ENCODE data around the gene IMPACT. TPM values are rescaled to one million over a fixed set of nuclear protein-coding genes. Genes with fewer than 3 reads are reported as not detected.

Gene IMPACT, protein sequence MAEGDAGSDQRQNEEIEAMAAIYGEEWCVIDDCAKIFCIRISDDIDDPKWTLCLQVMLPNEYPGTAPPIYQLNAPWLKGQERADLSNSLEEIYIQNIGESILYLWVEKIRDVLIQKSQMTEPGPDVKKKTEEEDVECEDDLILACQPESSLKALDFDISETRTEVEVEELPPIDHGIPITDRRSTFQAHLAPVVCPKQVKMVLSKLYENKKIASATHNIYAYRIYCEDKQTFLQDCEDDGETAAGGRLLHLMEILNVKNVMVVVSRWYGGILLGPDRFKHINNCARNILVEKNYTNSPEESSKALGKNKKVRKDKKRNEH
- polyA plus RNA-seq = 10 to 100 TPM in 2 of 3 donors, 1 to 10 TPM in 1; 9.3 to 12.9 (median 11.1) TPM

DNA sequence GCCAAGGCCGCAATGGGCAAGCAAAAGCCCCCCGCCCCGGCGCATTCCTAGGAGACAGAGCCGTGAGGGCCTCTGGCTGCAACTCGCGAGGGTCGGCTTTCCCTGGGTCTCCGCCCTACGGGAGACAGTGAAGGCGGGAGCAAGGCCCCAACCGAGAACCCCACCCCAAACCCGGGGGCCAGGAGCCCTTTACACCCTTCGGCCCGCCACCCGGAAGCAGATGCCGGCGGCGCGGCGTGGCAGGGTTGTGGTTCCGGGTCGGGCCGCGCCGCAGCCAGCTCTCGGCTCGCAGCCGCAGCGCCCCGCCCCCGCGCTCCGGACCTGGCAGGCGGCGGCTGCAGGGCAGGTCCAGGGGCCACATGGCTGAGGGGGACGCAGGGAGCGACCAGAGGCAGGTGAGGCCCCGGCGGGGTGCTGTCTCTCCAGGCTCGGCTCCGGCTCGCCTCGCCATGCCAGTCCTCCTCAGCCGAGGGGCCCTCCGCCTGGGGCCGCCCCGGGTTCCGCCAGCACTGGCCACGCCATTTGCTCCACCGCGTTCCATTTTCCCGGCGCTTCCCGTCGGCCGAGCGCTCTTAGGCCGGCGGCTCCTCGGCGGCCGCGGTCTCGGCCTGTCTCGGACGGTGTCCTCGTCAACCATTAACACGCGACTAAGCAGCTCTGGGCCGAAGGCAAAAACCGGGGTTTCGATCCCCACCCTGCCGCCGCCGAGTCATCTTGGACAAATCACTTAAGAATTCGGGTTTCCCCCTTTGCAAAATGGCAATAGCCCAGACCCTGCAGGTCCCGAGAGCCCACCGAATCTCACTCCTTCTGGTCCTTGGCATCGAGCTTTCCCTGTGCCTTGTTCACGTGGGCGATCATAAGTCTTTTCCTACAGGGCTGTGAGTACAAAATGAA lies at the start of gene IMPACT:
TSS of gene IMPACT (plus strand) at position 273 of the 897 bp plus-strand sequence. CDS start at position 360, 87 bp downstream.
- peaks cover 0 to 11% (median 3%) of the 10 kb centered on the region in 3 donors for H3K27me3 Mint-ChIP-seq (ENCODE audit: low read depth in 3 of 3)
- peaks cover 0 to 18% (median 6%) of the 10 kb centered on the region in 6 donors for H3K9me3 Mint-ChIP-seq
- peaks cover 6 to 19% (median 14%) of the 10 kb centered on the region in 3 donors for H3K36me3 Mint-ChIP-seq
- DNase-seq = peak; percentile 70 to 82 (median 79)
- H3K4me1 Mint-ChIP-seq = peaks cover 22 to 24% of the 10 kb centered on the region in 2 donors
- H3K4me3 Mint-ChIP-seq = peak within 1 kb of the TSS; percentile 85 to 92 (median 91)
- H3K27ac Mint-ChIP-seq = peak within 1 kb of the TSS; percentile 41 to 87 (median 76)

DNA sequence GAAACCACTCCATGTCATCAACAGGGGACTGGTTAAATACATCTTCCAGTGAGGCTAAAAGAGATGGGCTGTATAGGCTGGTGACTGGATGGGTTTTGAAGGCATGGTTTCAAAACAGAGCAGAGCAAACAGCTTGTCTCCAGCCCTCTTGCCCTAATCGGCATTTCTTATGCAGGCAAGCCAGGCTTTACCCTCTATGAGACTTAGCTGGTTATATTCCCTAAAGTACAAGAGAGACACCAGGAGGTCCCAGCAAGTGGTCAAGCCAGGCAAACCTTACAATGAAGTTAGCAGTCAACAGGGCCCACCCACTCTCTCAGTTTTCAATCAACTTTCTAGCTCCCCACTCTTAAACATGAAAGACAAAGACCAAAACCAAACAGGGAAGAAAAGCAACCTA lies 47.9 kb upstream of the IMPACT start:
- Mint-ChIP-seq H3K4me3 (no peak overlapping the region), H3K27me3 (ENCODE audit: low read depth in 3 of 3) (peaks cover 0 to 3% (median 0%) of the 10 kb centered on the region in 3 donors), H3K9me3 (no peaks in the 10 kb centered on the region), H3K36me3 (no peaks in the 10 kb centered on the region), H3K27ac (no peak overlapping the region), H3K4me1 (no peaks in the 10 kb centered on the region)
- DNase-seq = no peak

DNA sequence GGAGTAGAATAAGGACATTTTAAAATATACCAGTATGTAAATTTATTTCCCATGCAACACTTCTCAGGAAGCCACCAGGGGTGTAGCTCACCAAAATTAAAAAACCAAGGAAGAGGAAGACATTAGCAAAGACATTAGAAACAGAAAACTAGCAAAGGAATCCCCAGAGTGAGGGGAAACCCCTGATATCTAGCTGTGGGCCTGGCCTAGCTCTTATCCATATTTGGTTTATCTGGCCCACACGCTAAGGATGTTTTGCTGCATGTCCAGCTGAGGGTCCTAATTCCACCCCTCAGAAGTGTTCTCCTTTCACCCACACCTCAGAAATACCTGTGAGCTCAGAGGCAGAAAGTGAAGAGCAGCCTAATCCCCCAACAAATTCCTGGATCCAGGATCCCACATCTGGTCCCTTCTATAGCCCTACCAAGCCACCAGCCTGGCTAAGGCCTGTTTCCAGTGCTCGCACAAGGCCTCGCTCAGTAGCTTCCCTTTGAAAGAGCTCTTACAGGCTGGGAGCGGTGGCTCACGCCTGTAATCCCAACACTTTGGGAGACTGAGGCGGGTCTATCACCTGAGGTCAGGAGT lies 46.2 kb upstream of the IMPACT start:
- Mint-ChIP-seq H3K27ac (no peak overlapping the region), H3K9me3 (no peaks in the 10 kb centered on the region), H3K27me3 (ENCODE audit: low read depth in 3 of 3) (peaks cover 0 to 3% (median 0%) of the 10 kb centered on the region in 3 donors), H3K4me1 (no peaks in the 10 kb centered on the region), H3K4me3 (no peak overlapping the region), H3K36me3 (no peaks in the 10 kb centered on the region)
- DNase-seq = no peak

DNA sequence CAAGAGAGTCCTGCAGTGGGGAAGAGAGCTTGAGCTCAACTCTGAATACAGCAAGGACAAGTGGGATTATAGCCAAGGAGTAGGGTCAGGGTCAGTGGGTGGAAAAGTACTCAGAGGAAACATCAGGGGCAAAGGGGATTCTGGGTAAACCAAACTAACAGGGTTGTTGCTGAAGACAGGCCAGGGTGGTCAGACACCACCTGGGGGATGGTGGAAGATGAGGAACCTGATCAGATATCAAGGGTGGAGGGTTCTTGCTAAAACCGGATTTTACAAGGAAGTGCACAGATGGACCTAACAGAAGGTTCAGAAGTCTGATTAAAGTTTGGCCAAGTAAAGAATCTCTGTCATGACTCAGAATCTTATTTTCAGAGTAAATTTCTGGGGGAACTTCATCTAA lies 45.3 kb upstream of the IMPACT start:
- Mint-ChIP-seq H3K27ac (no peak overlapping the region), H3K27me3 (ENCODE audit: low read depth in 3 of 3) (peaks cover 0 to 3% (median 0%) of the 10 kb centered on the region in 3 donors), H3K4me3 (no peak overlapping the region), H3K36me3 (no peaks in the 10 kb centered on the region), H3K9me3 (no peaks in the 10 kb centered on the region), H3K4me1 (no peaks in the 10 kb centered on the region)
- no peak for DNase-seq

DNA sequence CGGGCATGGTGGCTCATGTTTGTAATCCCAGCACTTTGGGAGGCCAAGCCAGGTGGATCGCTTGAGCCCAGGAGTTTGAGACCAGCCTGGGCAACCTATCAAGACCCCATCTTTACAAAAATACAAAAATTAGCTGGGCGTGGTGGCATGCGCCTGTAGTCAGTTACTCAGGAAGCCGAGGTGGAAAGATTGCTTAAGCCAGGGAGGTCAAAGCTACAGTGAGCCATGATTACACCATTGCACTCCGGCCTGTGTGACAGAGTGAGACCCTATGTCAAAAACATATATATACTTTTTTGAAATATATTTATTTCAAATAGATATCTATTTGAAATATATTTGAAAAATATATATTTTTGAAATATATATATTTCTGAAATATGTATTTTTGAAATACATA lies 39.8 kb upstream of the IMPACT start:
- H3K36me3 Mint-ChIP-seq = no peaks in the 10 kb centered on the region
- H3K27me3 Mint-ChIP-seq (ENCODE audit: low read depth in 3 of 3) = peaks cover 5 to 7% (median 6%) of the 10 kb centered on the region in 3 donors
- DNase-seq = no peak

DNA sequence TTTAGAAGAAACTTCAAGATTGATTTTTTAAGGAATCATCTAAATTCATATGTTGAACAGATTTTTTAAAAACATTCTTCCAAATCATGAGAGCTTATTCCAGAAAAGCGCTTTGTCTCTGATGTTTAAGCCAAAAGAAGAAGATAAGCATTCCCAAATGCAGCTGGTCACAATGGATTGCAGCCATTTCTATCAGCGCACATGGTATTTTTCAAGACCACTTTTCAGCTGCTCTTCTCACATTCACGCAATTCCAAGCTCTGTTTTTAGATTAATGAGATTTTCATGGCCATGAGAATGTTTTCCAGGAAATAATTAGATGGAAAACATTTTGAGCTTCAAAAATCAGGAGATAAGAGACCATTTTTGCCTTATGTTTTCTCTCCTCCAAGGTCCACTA lies 37.5 kb upstream of the IMPACT start:
- peaks cover 5 to 7% (median 6%) of the 10 kb centered on the region in 3 donors for H3K27me3 Mint-ChIP-seq (ENCODE audit: low read depth in 3 of 3)
- no peak overlapping the region for H3K4me3 Mint-ChIP-seq
- no peaks in the 10 kb centered on the region for H3K9me3 Mint-ChIP-seq
- H3K4me1 Mint-ChIP-seq = no peaks in the 10 kb centered on the region
- H3K27ac Mint-ChIP-seq = no peak overlapping the region
- H3K36me3 Mint-ChIP-seq = no peaks in the 10 kb centered on the region
- no peak for DNase-seq

More for the DNA sequence above, 39.8 kb upstream of the IMPACT start:
- Mint-ChIP-seq H3K4me3 (no peak overlapping the region), H3K4me1 (no peaks in the 10 kb centered on the region), H3K9me3 (no peaks in the 10 kb centered on the region), H3K27ac (no peak overlapping the region)

DNA sequence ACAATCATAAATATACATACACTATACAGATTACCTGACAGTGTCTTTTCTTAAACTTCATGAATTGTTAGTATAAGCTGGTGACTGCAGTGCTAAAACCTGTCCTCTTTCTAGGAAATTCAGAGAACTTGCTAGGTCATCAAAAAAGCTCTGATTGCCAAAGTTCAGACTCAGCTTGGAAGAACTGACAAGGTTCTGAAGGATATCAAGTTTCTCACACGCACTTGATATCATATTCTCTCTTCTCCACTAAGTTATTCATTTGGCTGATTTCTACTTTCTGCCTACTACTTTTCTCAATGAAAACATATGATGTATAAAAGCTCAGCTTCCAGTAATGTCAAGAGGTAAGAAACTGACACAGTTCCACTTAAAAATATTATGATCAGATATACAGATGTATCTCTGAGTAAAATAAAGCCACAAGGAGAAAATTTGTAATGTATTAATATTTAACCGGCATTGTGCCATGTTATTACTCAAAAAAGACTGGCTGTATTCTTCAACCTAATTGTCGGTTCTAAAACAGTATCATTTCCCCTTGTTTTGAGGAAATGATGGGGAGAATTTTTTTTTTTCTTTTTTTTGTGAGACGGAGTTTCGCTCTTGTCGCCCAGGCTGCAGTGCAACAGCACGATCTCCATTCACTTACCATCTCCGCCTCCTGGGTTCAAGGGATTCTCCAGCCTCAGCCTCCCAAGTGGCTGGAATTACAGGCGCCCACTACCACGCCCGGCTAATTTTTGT lies 31.2 kb upstream of the IMPACT start:
- no peak overlapping the region for H3K4me3 Mint-ChIP-seq
- no peak for DNase-seq
- no peaks in the 10 kb centered on the region for H3K36me3 Mint-ChIP-seq
- peaks cover 0 to 3% (median 0%) of the 10 kb centered on the region in 6 donors for H3K9me3 Mint-ChIP-seq
- peaks cover 5 to 34% (median 9%) of the 10 kb centered on the region in 3 donors for H3K27me3 Mint-ChIP-seq (ENCODE audit: low read depth in 3 of 3)
- H3K4me1 Mint-ChIP-seq = peaks cover 10 to 15% of the 10 kb centered on the region in 2 donors
- H3K27ac Mint-ChIP-seq = no peak overlapping the region

DNA sequence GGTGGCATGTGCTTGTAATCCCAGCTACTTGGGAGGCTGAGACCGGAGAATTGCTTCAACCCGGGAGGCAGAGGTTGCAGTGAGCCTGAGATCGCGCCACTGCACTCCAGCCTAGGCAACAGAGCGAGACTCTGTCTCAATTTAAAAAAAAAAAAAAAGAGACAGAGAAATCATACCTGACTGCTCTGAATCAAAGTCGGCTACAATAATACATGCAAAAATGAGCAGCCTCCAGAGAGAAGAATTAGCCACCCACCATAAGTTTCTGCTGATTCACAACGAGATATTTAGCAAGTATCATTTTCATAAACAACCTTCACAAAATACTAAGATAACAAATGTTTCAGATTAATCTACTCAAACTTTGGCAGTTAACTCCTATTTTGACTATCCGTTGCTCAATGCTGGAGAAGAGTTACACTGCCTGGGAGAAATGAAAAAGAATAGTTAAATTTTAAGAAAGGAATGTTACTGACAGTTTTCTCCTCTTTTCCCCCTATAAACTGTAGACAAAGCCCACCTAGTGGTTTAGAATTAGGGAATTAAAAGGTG lies 30.3 kb upstream of the IMPACT start:
- H3K4me3 Mint-ChIP-seq = no peak overlapping the region
- H3K36me3 Mint-ChIP-seq = no peaks in the 10 kb centered on the region
- DNase-seq = no peak
- peaks cover 0 to 3% (median 0%) of the 10 kb centered on the region in 6 donors for H3K9me3 Mint-ChIP-seq
- H3K27me3 Mint-ChIP-seq (ENCODE audit: low read depth in 3 of 3) = peaks cover 2 to 35% (median 3%) of the 10 kb centered on the region in 3 donors
- H3K4me1 Mint-ChIP-seq = peaks cover 10 to 15% of the 10 kb centered on the region in 2 donors
- H3K27ac Mint-ChIP-seq = no peak overlapping the region

DNA sequence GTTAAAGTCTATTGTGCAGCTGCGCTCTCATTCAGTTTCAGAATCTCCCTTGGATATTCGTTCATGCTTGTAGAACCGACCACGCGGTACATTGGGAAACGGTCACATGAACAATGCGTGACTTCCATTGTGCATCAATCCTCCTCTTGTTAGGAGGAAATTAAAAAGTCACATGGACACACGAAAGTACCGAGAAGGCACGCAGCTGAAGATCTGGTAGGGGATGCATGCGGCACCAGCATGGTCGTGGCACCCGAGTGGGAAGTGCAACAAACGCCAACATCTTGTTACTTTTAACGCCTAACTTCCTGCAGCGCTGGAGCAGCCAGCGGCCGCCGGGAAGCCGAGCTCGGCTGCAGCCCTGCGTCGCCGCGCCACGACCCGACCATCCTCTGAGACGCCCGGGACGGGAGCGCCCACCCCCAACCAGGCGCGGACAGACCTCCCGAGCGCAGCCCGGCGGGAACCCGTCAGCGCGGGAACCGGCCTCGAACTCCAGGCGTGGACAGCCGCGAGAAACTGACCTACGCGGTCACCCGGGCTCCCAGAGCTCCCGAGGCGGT lies 29.3 kb upstream of the IMPACT start:
- H3K36me3 Mint-ChIP-seq = no peaks in the 10 kb centered on the region
- DNase-seq = peak in 1 of 3 donors; percentile 10
- H3K4me3 Mint-ChIP-seq = peak overlapping the region; percentile 73 to 87 (median 83)

DNA sequence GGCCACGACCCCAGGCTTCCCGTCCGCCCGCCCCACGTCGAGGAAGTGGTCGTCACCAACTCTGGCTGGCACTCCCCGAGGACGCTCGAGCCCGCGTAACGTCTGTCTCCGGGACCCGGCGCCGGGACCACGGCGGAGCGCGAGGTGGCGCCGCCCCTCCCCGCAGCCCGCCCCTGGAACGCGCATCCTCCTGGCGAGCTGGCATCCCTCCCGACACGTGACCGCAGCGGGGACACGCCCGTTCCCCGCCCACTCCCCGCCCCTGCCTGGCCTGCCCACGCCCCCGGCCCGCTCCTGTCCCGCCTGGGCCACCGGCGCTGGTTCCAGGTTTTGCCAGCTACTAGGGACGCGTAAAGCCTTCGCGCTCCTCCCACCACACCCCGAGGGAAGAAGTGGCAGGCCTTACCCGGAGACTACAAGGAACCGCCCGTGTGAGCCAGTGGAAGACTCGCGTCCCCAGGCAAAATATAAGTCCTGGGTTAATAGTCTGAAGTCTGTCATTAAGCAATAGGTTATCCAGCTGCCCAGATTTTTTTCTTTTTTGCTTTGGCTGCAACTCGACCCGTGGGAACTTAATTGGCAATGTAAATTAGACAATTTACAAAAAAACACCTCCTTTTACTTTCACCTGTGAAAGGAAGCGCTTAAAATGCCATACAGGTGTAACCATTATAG lies 28.6 kb upstream of the IMPACT start, which contains the start of gene OSBPL1A:
TSS of gene OSBPL1A (minus strand) at position 131 of the 675 bp plus-strand sequence. CDS start 20,291 bp downstream, outside the sequence.
- peak within 1 kb of the TSS; percentile 79 to 87 (median 84) for H3K4me3 Mint-ChIP-seq
- peaks cover 0 to 3% (median 0%) of the 10 kb centered on the region in 6 donors for H3K9me3 Mint-ChIP-seq
- peaks cover 2 to 35% (median 3%) of the 10 kb centered on the region in 3 donors for H3K27me3 Mint-ChIP-seq (ENCODE audit: low read depth in 3 of 3)
- H3K4me1 Mint-ChIP-seq = peaks cover 10 to 15% of the 10 kb centered on the region in 2 donors
- H3K27ac Mint-ChIP-seq = no peak within 1 kb of the TSS
- peak; percentile 31 to 32 (median 31) for DNase-seq
- no peaks in the 10 kb centered on the region for H3K36me3 Mint-ChIP-seq

More for the DNA sequence above, 29.3 kb upstream of the IMPACT start:
- peaks cover 2 to 34% (median 3%) of the 10 kb centered on the region in 3 donors for H3K27me3 Mint-ChIP-seq (ENCODE audit: low read depth in 3 of 3)
- H3K27ac Mint-ChIP-seq = no peak overlapping the region
- H3K4me1 Mint-ChIP-seq = peaks cover 10 to 15% of the 10 kb centered on the region in 2 donors
- peaks cover 0 to 3% (median 0%) of the 10 kb centered on the region in 6 donors for H3K9me3 Mint-ChIP-seq

DNA sequence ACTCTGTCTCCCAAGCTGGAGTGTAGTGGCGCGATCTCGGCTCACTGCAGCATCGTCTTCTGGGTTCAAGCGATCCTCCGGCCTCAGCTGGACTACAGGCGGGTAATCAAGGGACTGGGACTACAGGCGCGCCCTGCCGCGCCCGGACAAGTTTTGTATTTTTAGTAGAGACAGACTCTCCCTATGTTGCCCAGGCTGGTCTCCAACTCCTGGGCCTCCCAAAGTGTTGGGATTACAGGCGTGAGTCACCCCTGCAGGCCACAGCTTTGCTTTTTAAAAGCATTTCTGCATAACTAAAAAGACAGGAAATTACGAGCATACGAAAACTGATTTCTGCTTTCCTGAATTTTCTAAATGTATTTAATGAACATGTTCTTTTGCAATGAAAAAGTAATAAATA lies 27.9 kb upstream of the IMPACT start:
- Mint-ChIP-seq H3K9me3 (peaks cover 0 to 3% (median 0%) of the 10 kb centered on the region in 6 donors), H3K27me3 (ENCODE audit: low read depth in 3 of 3) (peaks cover 2 to 38% (median 3%) of the 10 kb centered on the region in 3 donors), H3K4me1 (peaks cover 10 to 15% of the 10 kb centered on the region in 2 donors), H3K4me3 (peak overlapping the region; percentile 79 to 86 (median 81)), H3K36me3 (no peaks in the 10 kb centered on the region), H3K27ac (no peak overlapping the region)
- no peak for DNase-seq

DNA sequence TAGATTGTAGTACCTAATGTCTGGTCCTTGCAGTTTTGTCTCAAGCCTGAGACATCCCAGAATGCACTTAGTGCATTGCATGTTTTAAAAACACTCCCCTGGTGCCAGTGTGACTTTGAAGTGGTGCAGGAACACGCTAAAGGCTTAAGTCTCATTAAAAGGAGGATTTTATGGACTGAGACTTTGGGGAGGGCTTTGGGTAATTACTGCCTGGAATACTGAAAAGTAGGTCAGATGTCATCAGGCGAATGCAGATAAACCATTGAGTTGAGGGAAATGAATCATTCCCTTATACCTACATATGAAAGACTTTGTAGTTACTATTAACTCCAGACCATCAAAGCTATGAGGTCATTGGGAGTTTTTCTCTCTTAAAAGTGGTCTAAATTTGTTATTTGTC lies 25.9 kb upstream of the IMPACT start:
- H3K27me3 Mint-ChIP-seq (ENCODE audit: low read depth in 3 of 3) = peaks cover 0 to 35% (median 4%) of the 10 kb centered on the region in 3 donors
- H3K4me1 Mint-ChIP-seq = peaks cover 10 to 15% of the 10 kb centered on the region in 2 donors
- H3K4me3 Mint-ChIP-seq = no peak overlapping the region
- no peak overlapping the region for H3K27ac Mint-ChIP-seq
- no peak for DNase-seq
- no peaks in the 10 kb centered on the region for H3K36me3 Mint-ChIP-seq
- peaks cover 0 to 3% (median 0%) of the 10 kb centered on the region in 6 donors for H3K9me3 Mint-ChIP-seq

All from immature natural killer cell (primary cell).